CD8-positive, alpha-beta memory T cell (primary cell): ENCODE measurements around the gene RANBP10. TPM values are rescaled to one million over a fixed set of nuclear protein-coding genes. Genes with fewer than 3 reads are reported as not detected.
"Not testable (repeated sequence)": the region's sequence is repeated elsewhere in the genome, so short reads cannot be mapped to it uniquely, and the experiment has no call there.

Experiments
- CTCF ChIA-PET: fragments of 350-600 bp; sonication (Branson Sonifier 250); formaldehyde crosslinking; loops from one replicate; lab custom pipeline; 2021; ENCODE audit warnings: antibody characterized with exemption; lab: Charles Lee
- POLR2A ChIA-PET: fragments of 350-600 bp; sonication (Branson Sonifier 250); formaldehyde crosslinking; loops from one replicate; lab custom pipeline; 2021; ENCODE audit warnings: antibody characterized with exemption; lab: Charles Lee
- DNase-seq, 5 donors: peaks; one replicate each; pipeline versions ENCODE4 v3.0.0 to v3.0.0-alpha.2; 2020 to 2022; ENCODE audit warnings: mixed read lengths in 1 of 5
- H3K27ac ChIP-seq: one replicate; pipeline ENCODE4 v1.7.0; 2013; ENCODE audit warnings: low read depth, mild to moderate bottlenecking, low read length, moderate library complexity
- H3K27me3 ChIP-seq: 2 replicates; pipeline ENCODE4 v1.7.0; 2013; ENCODE audit warnings: low read length, mild to moderate bottlenecking; ENCODE audit not compliant: insufficient read depth, poor library complexity, severe bottlenecking
- H3K36me3 ChIP-seq: 2 replicates; pipeline ENCODE4 v1.7.0; 2013; ENCODE audit warnings: mild to moderate bottlenecking, low read length, moderate library complexity; ENCODE audit not compliant: insufficient read depth
- H3K4me1 ChIP-seq: 2 replicates; pipeline ENCODE4 v1.7.0; 2013; ENCODE audit warnings: mild to moderate bottlenecking, low read length, moderate library complexity; ENCODE audit not compliant: insufficient read depth
- H3K4me3 ChIP-seq: 2 replicates; pipeline ENCODE4 v1.7.0; 2013; ENCODE audit warnings: mild to moderate bottlenecking, low read length
- H3K9me3 ChIP-seq: 2 replicates; pipeline ENCODE4 v1.7.0; 2013; ENCODE audit warnings: mild to moderate bottlenecking, low read length
- H3K27ac Mint-ChIP-seq, 8 donors: one replicate each; pipeline ENCODE4 v1.8.0; 2020 to 2021; ENCODE audit warnings: mixed read lengths in 8 of 8, mild to moderate bottlenecking in 6 of 8, inconsistent platforms in 3 of 8, moderate library complexity in 3 of 8
- H3K27me3 Mint-ChIP-seq, 2 donors: one replicate each; pipeline ENCODE4 v1.8.0; 2020 to 2021; ENCODE audit warnings: mixed read lengths in 2 of 2, mild to moderate bottlenecking in 1 of 2, moderate library complexity in 1 of 2
- H3K36me3 Mint-ChIP-seq, 3 donors: one replicate each; pipeline ENCODE4 v1.8.0; 2020 to 2021; ENCODE audit warnings: mixed read lengths in 3 of 3, inconsistent platforms in 1 of 3, mild to moderate bottlenecking in 1 of 3
- H3K4me1 Mint-ChIP-seq, 3 donors: one replicate each; pipeline ENCODE4 v1.8.0; 2020 to 2021; ENCODE audit warnings: mixed read lengths in 3 of 3, inconsistent platforms in 1 of 3, mild to moderate bottlenecking in 1 of 3
- H3K4me3 Mint-ChIP-seq, 7 donors: one replicate each; pipeline ENCODE4 v1.8.0; 2020 to 2021; ENCODE audit warnings: mixed read lengths in 7 of 7, mild to moderate bottlenecking in 6 of 7, moderate library complexity in 4 of 7, inconsistent platforms in 2 of 7
- H3K9me3 Mint-ChIP-seq, 5 donors: one replicate each; pipeline ENCODE4 v1.8.0; 2020 to 2022; ENCODE audit warnings: mixed read lengths in 5 of 5, mild to moderate bottlenecking in 3 of 5, moderate library complexity in 2 of 5, inconsistent platforms in 1 of 5
- polyA plus RNA-seq: library from polyadenylated mRNA; unstranded; fragments of 300-500 nt; fragmentation: Illumina TruSeq; gene quantifications from one replicate; pipeline ENCODE4 v1.2.3, GENCODE V29; 2021
- total RNA-seq, 2 experiments: library from RNA; stranded (reverse); gene quantifications; one replicate each; pipeline ENCODE4 v1.2.3, GENCODE V29; 2021

The RANBP10 gene
- total and polyA plus RNA-seq, 3 experiments from 2014 or later = 11.1 to 20.0 (median 18.9) TPM

DNA sequence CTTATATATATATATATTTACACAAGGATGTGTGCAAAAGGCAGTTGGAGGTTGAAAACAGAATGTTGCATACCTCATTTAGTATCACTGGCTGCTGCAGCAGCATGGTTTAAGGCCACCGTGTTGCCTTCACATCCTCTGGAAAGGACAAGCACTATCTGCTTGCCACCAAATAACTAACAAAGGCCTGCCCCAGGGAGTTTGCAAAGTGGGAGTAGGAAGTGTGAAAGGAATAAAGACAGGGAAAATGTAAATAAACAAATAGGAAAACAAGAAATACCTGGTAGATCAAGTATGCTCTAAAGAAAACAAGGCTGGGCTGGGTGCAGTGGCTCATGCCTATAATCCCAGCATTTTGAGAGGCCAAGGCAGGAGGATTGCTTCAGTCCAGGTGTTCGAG, 53.7 kb downstream of the RANBP10 start:
- H3K9me3 ChIP-seq = no peaks in the 10 kb centered on the region
- ChIA-PET CTCF (no interaction called here), POLR2A (no interaction called here)
- no peaks in the 10 kb centered on the region for H3K27me3 ChIP-seq
- H3K4me3 Mint-ChIP-seq = no peak overlapping the region
- peaks cover 0 to 4% (median 2%) of the 10 kb centered on the region in 3 donors for H3K4me1 Mint-ChIP-seq
- no peaks in the 10 kb centered on the region for H3K4me1 ChIP-seq
- no peaks in the 10 kb centered on the region for H3K27me3 Mint-ChIP-seq
- H3K4me3 ChIP-seq = no peak overlapping the region
- no peaks in the 10 kb centered on the region for H3K36me3 ChIP-seq
- H3K27ac ChIP-seq = no peak overlapping the region
- H3K9me3 Mint-ChIP-seq = no peaks in the 10 kb centered on the region
- H3K27ac Mint-ChIP-seq = peak overlapping the region in 2 of 8 donors; percentile 36 to 48
- peaks cover 0 to 25% (median 6%) of the 10 kb centered on the region in 3 donors for H3K36me3 Mint-ChIP-seq
- DNase-seq = no peak

DNA sequence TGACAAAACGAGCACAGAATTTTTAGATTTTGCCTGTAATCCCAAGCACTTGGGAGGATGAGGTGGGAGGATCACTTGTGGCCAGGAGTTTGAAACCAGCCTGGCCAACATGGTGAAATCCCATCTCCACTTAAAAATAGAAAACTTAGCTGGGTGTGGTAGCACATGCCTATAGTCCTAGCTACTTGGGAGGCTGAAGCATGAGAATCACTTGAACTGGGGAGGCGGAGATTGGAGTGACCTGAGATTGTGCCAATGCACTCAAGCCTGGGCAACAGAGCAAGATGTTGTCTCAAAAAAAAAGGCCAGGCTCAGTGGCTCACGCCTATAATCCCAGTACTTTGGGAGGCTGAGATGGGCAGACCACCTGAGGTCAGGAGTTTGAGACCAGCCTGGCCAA, 55.0 kb downstream of the RANBP10 start:
- CTCF ChIA-PET = interaction anchor here (0.6 kb wide), 1 partner anchor 18 kb away, joined by 3 read pairs; no protein-coding TSS in a partner anchor
- POLR2A ChIA-PET, H3K4me3 ChIP-seq, H3K4me3 Mint-ChIP-seq, H3K36me3 ChIP-seq, H3K9me3 Mint-ChIP-seq, H3K9me3 ChIP-seq, H3K27me3 ChIP-seq, H3K4me1 ChIP-seq, H3K27ac ChIP-seq, H3K4me1 Mint-ChIP-seq, H3K27me3 Mint-ChIP-seq, DNase-seq, H3K27ac Mint-ChIP-seq: not testable (repeated sequence)
- H3K36me3 Mint-ChIP-seq = peaks cover 0 to 28% (median 7%) of the 10 kb centered on the region in 3 donors

DNA sequence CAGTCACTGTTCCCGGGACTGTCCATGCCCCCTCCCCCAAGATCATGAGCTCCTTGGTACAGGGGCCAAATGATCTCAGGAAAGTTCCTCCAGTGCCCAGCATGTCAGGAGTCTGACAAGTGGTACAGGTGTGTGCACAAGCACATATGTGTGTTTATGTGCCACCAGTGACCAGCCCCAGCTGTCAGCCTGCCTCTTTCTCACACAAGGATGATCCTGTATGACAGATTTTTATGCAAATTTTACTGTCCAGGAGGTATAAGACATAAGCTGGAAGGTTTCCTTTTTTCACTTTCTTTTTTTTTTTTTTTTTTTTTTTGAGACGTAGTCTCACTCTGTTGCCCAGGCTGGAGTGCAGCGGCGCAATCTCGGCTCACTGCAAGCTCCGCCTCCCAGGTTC, 55.9 kb downstream of the RANBP10 start:
- POLR2A ChIA-PET = no interaction called here
- H3K27me3 Mint-ChIP-seq = no peaks in the 10 kb centered on the region
- Histone ChIP-seq H3K4me3 (no peak overlapping the region), H3K9me3 (no peaks in the 10 kb centered on the region), H3K27ac (no peak overlapping the region), H3K36me3 (no peaks in the 10 kb centered on the region), H3K4me1 (no peaks in the 10 kb centered on the region), H3K27me3 (no peaks in the 10 kb centered on the region)
- H3K36me3 Mint-ChIP-seq = peaks cover 0 to 28% (median 7%) of the 10 kb centered on the region in 3 donors
- H3K27ac Mint-ChIP-seq = peak overlapping the region in 2 of 8 donors; percentile 11 to 60
- H3K9me3 Mint-ChIP-seq = no peaks in the 10 kb centered on the region
- peaks cover 0 to 4% (median 2%) of the 10 kb centered on the region in 3 donors for H3K4me1 Mint-ChIP-seq
- DNase-seq = no peak
- H3K4me3 Mint-ChIP-seq = no peak overlapping the region
- CTCF ChIA-PET = no interaction called here

DNA sequence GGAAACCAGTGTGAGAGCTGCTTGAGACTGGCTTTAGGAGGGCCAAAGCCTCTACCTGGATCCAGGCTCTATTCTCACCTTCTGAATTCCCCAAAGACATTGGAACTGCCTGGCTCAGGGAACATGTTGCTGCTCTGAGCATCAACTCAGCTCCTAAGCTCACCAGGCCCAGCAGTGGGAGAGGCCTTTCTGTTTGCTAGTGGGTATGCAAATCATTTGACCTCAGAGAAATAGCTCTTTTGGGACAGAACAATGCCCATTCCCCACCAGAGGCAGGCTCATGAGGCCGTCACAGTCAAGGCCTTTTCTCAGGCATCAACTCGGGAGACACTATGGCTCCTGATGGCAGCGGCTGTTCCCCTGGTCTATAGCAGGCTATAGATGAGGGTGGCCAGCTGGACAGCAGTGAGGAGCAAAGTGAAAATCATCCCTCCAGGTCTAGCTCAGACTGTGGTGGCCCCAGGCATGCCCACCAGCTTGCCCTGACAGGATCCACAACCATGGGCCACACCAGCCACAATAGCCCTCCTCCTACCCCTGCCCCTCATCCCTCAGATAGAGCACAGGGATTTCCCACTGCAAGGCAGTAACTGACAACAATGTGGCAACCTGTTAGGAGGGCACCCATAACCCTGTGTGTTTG, 56.8 kb downstream of the RANBP10 start:
- no peaks in the 10 kb centered on the region for H3K27me3 ChIP-seq
- no peaks in the 10 kb centered on the region for H3K9me3 ChIP-seq
- peaks cover 0 to 4% (median 2%) of the 10 kb centered on the region in 3 donors for H3K4me1 Mint-ChIP-seq
- H3K4me3 ChIP-seq = no peak overlapping the region
- peak overlapping the region in 1 of 8 donors; percentile 29 for H3K27ac Mint-ChIP-seq
- CTCF ChIA-PET = no interaction called here
- peaks cover 0 to 28% (median 7%) of the 10 kb centered on the region in 3 donors for H3K36me3 Mint-ChIP-seq
- no peak overlapping the region for H3K27ac ChIP-seq
- no peak for DNase-seq
- H3K36me3 ChIP-seq = no peaks in the 10 kb centered on the region
- POLR2A ChIA-PET = no interaction called here
- H3K4me1 ChIP-seq = no peaks in the 10 kb centered on the region
- H3K27me3 Mint-ChIP-seq = no peaks in the 10 kb centered on the region
- H3K4me3 Mint-ChIP-seq = peak overlapping the region in 1 of 7 donors; percentile 79
- no peaks in the 10 kb centered on the region for H3K9me3 Mint-ChIP-seq

DNA sequence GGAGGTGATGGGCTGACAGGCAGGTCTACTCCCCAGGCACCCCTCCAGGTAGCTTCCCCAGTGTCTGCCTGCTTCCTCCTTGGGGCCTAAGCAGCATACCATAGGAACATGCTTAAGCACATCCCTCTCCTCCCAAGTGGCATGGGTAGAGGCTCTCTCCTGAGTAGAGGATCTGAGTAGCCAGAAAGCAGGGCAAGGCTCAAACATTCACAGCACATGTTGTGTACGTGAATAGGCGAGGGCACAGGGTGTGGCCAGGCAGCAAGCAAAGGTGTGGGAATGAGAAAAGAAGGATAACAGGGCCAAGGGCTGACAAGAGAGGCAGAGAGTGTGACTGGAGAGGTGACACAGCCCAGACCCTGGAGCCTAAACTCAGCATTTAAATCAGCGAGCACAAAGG, 57.5 kb downstream of the RANBP10 start:
- H3K27ac Mint-ChIP-seq = peak overlapping the region in 2 of 8 donors; percentile 1 to 83
- H3K27me3 ChIP-seq = no peaks in the 10 kb centered on the region
- no peaks in the 10 kb centered on the region for H3K27me3 Mint-ChIP-seq
- ChIA-PET POLR2A (no interaction called here), CTCF (no interaction called here)
- H3K4me1 Mint-ChIP-seq = peaks cover 0 to 4% (median 2%) of the 10 kb centered on the region in 3 donors
- peaks cover 0 to 31% (median 8%) of the 10 kb centered on the region in 3 donors for H3K36me3 Mint-ChIP-seq
- no peaks in the 10 kb centered on the region for H3K9me3 Mint-ChIP-seq
- H3K4me1 ChIP-seq = no peaks in the 10 kb centered on the region
- no peaks in the 10 kb centered on the region for H3K9me3 ChIP-seq
- H3K4me3 ChIP-seq = no peak overlapping the region
- peaks cover 3% of the 10 kb centered on the region for H3K36me3 ChIP-seq
- H3K4me3 Mint-ChIP-seq = no peak overlapping the region
- H3K27ac ChIP-seq = no peak overlapping the region
- no peak for DNase-seq

DNA sequence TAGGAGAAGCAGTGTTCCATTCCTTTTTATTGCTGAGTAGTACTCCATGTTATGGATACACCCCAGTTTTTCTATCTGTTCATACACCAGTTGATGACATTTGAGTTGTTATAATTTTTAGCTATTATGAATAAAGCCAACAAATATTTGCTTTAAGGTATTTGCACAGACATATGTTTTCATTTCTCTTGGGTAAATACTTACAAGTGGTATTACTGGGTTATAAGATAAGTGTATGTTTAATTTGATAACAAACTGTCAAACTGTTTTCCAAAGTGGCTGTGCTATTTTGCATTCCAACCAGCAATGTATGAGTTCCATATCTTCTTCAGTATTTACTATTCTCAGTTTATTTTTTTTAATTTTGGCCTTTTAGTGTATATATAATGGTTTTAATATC, 59.5 kb downstream of the RANBP10 start:
- Histone ChIP-seq H3K27me3 (no peaks in the 10 kb centered on the region), H3K27ac (no peak overlapping the region)
- CTCF ChIA-PET = no interaction called here

DNA sequence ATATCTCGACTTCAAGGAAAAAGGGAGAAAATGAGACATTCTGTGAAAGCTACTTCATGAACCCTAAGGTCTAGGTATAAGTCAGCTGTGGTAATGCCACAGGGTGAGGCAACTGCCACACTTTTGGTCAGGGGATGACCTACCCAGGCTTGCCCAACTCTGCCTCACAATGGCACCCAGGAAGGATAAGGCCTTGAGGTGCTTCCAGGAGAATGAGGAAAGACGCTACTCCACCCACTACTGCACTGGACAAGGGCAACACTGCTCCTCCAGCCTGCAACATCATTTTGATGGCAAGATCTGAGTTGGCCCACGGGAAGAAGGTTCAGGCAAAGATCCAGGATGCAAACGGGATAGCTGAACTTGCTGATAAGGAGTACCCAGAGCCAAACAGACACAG, 65.2 kb downstream of the RANBP10 start:
- CTCF ChIA-PET = no interaction called here
- no peaks in the 10 kb centered on the region for H3K27me3 ChIP-seq
- DNase-seq = no peak
- no peaks in the 10 kb centered on the region for H3K9me3 ChIP-seq
- no peak overlapping the region for H3K27ac ChIP-seq
- Mint-ChIP-seq H3K4me3 (no peak overlapping the region), H3K36me3 (peaks cover 0 to 63% (median 17%) of the 10 kb centered on the region in 3 donors), H3K27me3 (no peaks in the 10 kb centered on the region), H3K4me1 (peaks cover 0 to 2% (median 0%) of the 10 kb centered on the region in 3 donors), H3K27ac (peak overlapping the region in 2 of 8 donors; percentile 17 to 42), H3K9me3 (no peaks in the 10 kb centered on the region)
- POLR2A ChIA-PET = interaction anchor here (0.5 kb wide), 1 partner anchor 61 kb away, joined by 4 read pairs; no protein-coding TSS in a partner anchor
- no peak overlapping the region for H3K4me3 ChIP-seq
- H3K4me1 ChIP-seq = no peaks in the 10 kb centered on the region
- peaks cover 16% of the 10 kb centered on the region for H3K36me3 ChIP-seq

More for the DNA sequence above, 59.5 kb downstream of the RANBP10 start:
- no peaks in the 10 kb centered on the region for H3K4me1 ChIP-seq
- Mint-ChIP-seq H3K27me3 (no peaks in the 10 kb centered on the region), H3K27ac (no peak overlapping the region), H3K4me3 (no peak overlapping the region), H3K36me3 (peaks cover 0 to 40% (median 10%) of the 10 kb centered on the region in 3 donors), H3K4me1 (peaks cover 0 to 4% (median 0%) of the 10 kb centered on the region in 3 donors), H3K9me3 (no peaks in the 10 kb centered on the region)
- no peaks in the 10 kb centered on the region for H3K9me3 ChIP-seq
- POLR2A ChIA-PET = no interaction called here
- peaks cover 16% of the 10 kb centered on the region for H3K36me3 ChIP-seq
- H3K4me3 ChIP-seq = no peak overlapping the region
- DNase-seq = no peak

DNA sequence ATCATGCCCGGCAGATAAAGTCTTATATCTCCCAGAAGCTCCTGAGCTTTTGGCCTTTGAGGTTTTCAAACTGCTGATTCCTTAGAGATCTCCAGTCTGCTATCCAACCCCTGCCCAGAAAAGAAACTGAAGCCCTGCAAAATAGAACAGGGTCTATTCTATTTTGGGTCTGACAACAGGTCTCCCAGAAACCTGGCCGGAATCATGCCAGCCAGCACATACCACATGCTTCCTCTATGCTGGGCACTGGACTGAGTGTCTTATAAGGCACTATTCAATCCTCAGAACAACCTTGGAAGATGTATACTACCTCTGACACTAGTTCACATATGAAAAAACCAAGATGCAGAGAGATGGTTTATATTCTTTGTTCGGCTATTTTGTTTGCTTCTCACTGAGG, 66.0 kb downstream of the RANBP10 start:
- Histone ChIP-seq H3K27me3 (no peaks in the 10 kb centered on the region), H3K27ac (no peak overlapping the region), H3K36me3 (peaks cover 16% of the 10 kb centered on the region), H3K4me1 (no peaks in the 10 kb centered on the region), H3K4me3 (no peak overlapping the region), H3K9me3 (no peaks in the 10 kb centered on the region)
- DNase-seq = no peak
- H3K27me3 Mint-ChIP-seq = no peaks in the 10 kb centered on the region
- no peak overlapping the region for H3K4me3 Mint-ChIP-seq
- ChIA-PET POLR2A (no interaction called here), CTCF (no interaction called here)
- peaks cover 0 to 2% (median 0%) of the 10 kb centered on the region in 3 donors for H3K4me1 Mint-ChIP-seq
- no peaks in the 10 kb centered on the region for H3K9me3 Mint-ChIP-seq
- H3K27ac Mint-ChIP-seq = no peak overlapping the region
- peaks cover 0 to 65% (median 17%) of the 10 kb centered on the region in 3 donors for H3K36me3 Mint-ChIP-seq
